GM15510 (cell line): ENCODE results near the gene COCH.

Source experiments
- POLR2A ChIP-seq: IDR thresholded peaks from 3 replicates; pipeline ENCODE4 v1.6.1; 2011; ENCODE audit warnings: borderline replicate concordance; ENCODE audit not compliant: insufficient read length; ENCODE audit errors: extremely low read depth

Gene COCH

DNA sequence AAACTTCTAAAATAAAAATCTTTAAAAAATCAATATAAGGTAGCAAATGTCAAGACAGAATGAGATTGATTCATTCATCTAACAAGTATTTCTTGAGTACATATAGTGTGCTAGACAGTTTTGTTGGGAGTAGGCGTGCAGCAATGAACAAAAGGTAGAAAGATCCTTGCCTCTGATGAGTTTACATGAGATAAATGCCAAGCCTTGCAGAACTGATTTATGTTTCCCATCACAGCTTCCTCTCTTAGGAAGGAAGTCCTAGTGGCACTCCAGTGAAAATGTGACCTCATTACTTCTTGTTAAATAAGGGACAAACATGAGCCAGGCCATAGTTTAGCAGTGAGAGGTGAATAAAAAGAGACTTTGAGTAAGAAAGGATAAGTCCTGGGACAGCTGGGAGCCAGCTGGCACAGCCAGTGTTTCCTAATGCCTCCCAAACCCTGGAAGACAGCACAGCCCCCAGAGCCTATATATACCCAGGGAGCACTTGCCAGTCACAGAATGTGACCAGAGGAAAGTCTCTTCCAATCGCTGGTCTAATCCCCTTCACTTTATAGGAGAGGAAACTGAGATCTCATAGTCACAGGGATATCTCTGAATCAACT lies 4.7 kb upstream of the COCH start:
- no peak for TF ChIP-seq POLR2A

DNA sequence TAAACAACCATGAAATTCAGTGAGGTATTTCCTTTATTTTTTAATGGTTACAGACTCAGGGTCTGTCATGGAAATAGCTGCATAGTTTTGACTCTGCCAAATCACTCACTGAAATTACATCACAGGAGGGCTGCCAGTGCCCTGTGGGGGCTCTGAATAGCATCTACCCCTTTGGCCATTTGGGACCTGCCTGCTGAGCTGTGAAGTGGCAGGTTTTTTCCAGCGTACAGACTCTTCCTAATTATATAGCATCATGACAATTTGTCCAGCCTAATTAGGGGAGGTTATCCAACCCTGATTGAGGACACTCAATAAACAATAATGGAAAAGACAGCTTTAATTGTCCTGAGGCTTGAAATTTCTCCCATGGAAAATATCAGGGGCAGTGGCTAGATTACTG lies 1.8 kb upstream of the COCH start:
- TF ChIP-seq POLR2A = no peak

DNA sequence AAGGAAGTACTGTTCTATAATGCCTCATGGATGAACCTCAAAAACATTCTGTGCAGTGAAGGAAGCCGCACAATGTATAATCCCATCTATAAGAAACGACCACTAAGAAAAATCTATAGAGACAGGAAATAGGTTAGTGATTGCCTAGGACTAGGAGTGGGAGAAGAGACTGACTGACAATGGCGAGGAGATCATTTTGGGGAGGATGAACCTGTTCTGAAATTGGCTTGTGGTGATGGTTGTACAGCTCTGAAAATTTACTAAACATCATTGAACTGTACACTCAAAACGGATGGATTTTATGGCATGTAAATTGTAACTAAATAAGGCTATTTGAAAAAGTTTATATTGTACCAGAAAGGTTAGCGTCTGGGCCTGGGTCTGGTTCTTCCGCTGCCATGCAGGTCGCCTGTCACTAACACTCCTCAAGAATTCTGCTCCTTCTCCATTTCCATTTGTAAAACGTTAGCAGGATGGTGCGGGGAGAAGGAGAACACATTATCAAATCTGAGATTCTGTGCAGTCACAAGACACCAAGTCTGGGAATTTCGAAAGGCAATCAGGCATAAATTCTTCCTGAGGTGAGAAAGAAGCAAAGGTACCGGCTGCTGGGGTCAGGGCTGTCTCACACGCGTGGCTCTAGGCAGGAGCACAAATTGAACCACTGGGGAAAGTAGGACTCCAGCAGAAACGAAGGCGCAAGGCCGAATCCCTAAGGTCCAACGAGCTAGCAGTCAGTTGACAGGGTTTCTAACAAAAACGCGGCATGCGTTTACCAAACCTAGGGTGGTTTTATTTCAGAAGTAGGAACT lies 845 bp upstream of the COCH start:
- TF ChIP-seq POLR2A = no peak

DNA sequence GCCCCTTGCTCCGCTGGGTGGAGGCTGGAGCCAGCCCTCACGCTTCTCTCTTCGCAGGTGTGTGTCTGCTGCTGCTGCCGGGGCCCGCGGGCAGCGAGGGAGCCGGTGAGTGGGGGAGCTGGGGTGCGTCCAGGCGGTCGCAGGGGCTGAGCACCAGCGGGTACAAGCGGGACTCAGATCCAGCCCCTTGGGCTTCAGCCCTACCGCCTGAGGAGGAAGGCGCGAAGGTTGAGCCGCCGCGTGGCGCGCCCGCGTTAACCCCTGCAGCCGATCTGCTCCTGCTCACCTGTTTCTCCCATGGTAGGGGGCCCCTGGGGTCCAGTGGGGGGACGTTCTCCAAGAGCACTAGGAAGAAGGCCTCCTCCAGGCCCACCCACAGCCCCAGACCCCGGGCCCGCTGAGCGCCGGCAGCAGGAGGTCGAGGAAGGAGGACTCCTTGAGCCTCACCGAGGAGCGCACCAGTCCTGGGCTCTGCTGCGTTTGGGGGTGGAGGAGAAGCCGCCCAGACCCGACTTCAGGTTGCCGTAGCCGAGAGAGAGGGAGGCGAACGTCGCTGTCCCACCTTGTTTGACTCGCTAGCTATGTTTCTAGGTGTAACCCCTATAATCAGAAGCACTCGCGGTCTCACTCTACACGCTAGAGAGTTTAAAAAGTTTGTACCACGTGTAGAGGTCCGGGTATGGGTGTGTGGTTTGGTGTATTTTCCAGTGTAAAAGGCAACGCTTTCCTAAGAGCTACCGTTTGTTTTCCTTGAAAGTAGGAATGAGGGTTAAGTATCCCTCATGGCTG lies 834 bp downstream of the COCH start:
- TF ChIP-seq POLR2A = no peak

GRCh38 chr14:30875788-30876053 lies 1.4 kb downstream of the COCH start:
- TF ChIP-seq POLR2A = no peak

DNA sequence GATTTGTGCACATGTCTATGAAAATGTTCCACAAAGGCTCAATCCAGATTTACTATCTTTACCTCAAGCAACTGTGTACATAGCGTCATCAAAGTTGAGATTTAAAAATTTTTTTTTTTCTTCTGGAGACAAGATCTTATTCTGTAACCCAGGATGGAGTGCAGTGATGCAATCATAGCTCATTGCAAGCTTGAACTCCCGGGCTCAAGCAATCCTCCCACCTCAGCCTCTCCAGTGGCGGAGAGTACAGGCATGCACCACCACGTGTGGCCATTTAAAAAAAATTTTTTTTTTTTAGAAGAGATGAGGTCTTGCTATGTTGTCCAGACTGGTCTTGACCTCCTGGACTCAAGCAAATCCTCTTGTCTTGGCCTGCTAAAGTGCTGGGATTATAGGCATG lies 2.3 kb downstream of the COCH start:
- TF ChIP-seq POLR2A = no peak

- no peak for TF ChIP-seq POLR2A
Observed at GRCh38 chr14:30882431-30882830, 8.1 kb downstream of the COCH start.

GRCh38 chr14:30883508-30884294 lies 9.3 kb downstream of the COCH start:
- no peak for TF ChIP-seq POLR2A

GRCh38 chr14:30884901-30885300 lies 10.5 kb downstream of the COCH start:
- no peak for TF ChIP-seq POLR2A

GRCh38 chr14:30885840-30886740 lies 11.7 kb downstream of the COCH start:
- no peak for TF ChIP-seq POLR2A

DNA sequence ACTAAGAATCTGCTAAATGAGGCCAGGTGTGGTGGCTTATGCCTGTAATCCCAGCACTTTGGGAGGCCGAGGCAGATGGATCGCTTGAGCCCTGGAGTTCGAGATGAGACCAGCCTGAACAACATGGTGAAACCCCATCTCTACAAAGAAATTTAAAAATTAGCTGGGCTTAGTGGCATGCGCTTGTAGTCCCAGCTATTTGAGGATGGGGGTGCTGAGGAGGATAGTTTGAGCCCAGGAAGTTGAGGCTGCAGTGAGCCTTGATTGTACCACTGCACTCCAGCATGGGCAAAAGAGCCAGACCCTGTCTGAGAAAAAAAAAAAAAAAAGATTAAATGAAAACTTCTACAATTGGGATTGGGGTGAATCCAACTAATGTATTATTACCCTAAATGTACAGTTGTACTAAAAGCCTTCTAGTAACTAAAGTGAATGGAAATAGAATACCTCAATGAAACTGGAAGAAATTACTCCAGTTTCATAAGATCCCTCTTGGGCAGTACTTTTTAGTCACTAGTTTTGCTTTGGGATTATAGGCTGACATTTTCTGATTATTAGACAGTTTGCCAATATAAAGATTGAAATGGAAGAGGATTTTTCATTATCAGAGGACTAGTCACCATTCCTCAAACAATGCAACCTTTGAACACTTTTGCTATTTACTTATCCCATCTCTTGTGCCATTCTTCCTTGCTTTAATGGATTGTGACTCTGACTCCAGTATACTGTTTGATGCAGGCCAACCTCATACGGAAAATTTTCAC lies 14.3 kb downstream of the COCH start:
- TF ChIP-seq POLR2A = no peak

- TF ChIP-seq POLR2A = no peak
Observed at GRCh38 chr14:30889244-30889594, 14.9 kb downstream of the COCH start.

- TF ChIP-seq POLR2A = no peak
Observed at GRCh38 chr14:30893819-30894218, 19.5 kb downstream of the COCH start.
